GM18517 (cell line): ENCODE measurements around the gene RPS28.
A peak's percentile ranks its signal among the peaks of the same experiment; 100 is the strongest.
"Not testable (repeated sequence)": the region's sequence is repeated elsewhere in the genome, so short reads cannot be mapped to it uniquely, and the experiment has no call there.

ENCODE experiments used
- ATAC-seq: cut with Tn5 transposase; IDR thresholded peaks from one replicate; pipeline ENCODE4 v1.9.1; 2021; ENCODE audit warnings: mild to moderate bottlenecking, moderate library complexity; ENCODE audit not compliant: unreplicated experiment

The RPS28 gene

GRCh38 chr19:8340341-8341096, 19.2 kb downstream of the RPS28 start:
- no peak for ATAC-seq

GRCh38 chr19:8341504-8341903, 20.2 kb downstream of the RPS28 start:
- ATAC-seq, result not testable (repeated sequence)

- ATAC-seq, result no peak
Measured at GRCh38 chr19:8342316-8342683, 21.0 kb downstream of the RPS28 start.

GRCh38 chr19:8342684-8343482, 21.6 kb downstream of the RPS28 start, which contains the start of gene KANK3:
Gene KANK3, minus strand, starts transcription at chr19:8343262. Its CDS starts 5,434 bp downstream, at chr19:8337828.
- ATAC-seq, result peak; percentile 78

- ATAC-seq, result no peak
Measured at GRCh38 chr19:8343483-8343844, 22.2 kb downstream of the RPS28 start.

- not testable (repeated sequence) for ATAC-seq
Measured at GRCh38 chr19:8349629-8350372, 28.5 kb downstream of the RPS28 start.

GRCh38 chr19:8352134-8352827, 31.0 kb downstream of the RPS28 start:
- ATAC-seq, result no peak

GRCh38 chr19:8352845-8353244, 31.5 kb downstream of the RPS28 start:
- not testable (repeated sequence) for ATAC-seq

GRCh38 chr19:8355631-8356402, 34.5 kb downstream of the RPS28 start:
- no peak for ATAC-seq

GRCh38 chr19:8357007-8357521, 35.8 kb downstream of the RPS28 start:
- no peak for ATAC-seq

- ATAC-seq, result no peak
Measured at GRCh38 chr19:8358948-8359347, 37.7 kb downstream of the RPS28 start.

GRCh38 chr19:8360196-8360595, 38.9 kb downstream of the RPS28 start:
- ATAC-seq, result no peak

- ATAC-seq, result no peak
Measured at GRCh38 chr19:8361921-8362793, 40.9 kb downstream of the RPS28 start.

GRCh38 chr19:8363803-8364771, 42.8 kb downstream of the RPS28 start, which contains the start of gene ANGPTL4:
Gene ANGPTL4, plus strand, starts transcription at chr19:8364155. Its CDS starts 167 bp downstream, at chr19:8364322.
- ATAC-seq, result no peak

GRCh38 chr19:8366121-8366581, 44.9 kb downstream of the RPS28 start:
- ATAC-seq, result no peak

- no peak for ATAC-seq
Measured at GRCh38 chr19:8366961-8367326, 45.6 kb downstream of the RPS28 start.

GRCh38 chr19:8367327-8368001, 46.2 kb downstream of the RPS28 start:
- ATAC-seq, result no peak
